ENCODE measurements around the gene CFAP46. TPM values are rescaled to one million over a fixed set of nuclear protein-coding genes. Genes with fewer than 3 reads are reported as not detected.

The CFAP46 gene
- total RNA-seq, 1 experiment from 2014 or later, result 1.6 TPM

DNA sequence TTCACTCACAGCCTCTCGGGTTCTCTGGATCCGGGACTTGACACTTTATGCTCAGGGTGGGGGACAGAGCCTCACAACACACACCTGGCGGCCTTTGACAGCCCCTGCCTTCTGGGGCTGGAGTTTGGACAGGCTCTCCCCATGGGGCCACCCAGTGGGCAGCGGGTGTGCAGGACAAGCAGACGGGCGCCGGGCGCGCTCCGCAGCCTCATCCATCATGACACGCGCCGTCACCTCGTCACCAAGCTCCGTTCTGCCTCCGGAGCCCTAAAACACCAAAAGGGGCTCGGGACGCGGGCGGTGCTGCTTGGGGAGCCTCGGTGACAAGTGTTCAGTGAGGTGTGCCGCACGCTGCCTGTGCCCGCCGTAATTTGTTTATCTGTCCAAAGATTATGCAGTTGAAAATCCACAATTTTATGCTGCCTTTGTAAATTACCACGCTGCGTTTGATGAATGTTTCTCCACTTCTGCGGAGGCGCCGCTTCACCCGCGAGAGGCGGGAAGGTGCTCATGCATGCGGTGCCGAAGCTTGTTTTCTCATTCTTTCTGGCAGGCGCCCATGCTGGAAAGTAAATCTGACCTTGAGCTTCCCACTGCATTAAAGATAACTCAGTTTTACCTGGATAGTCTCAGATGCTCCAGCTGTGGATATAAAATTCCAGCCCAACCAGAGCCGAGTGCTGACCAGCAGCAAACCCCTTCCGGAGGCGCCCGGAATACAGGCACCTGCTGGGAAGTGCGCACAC, 162.6 kb downstream of the CFAP46 start:
- TF ChIP-seq TCF7L2 (IDR thresholded peaks at IDR 0.05; ENCODE audit: low read depth, low read length) (no peak), POLR2AphosphoS5 (IDR thresholded peaks at IDR 0.05; ENCODE audit: low read depth, low read length) (no peak)
- TF ChIP-seq, protein P1, sequence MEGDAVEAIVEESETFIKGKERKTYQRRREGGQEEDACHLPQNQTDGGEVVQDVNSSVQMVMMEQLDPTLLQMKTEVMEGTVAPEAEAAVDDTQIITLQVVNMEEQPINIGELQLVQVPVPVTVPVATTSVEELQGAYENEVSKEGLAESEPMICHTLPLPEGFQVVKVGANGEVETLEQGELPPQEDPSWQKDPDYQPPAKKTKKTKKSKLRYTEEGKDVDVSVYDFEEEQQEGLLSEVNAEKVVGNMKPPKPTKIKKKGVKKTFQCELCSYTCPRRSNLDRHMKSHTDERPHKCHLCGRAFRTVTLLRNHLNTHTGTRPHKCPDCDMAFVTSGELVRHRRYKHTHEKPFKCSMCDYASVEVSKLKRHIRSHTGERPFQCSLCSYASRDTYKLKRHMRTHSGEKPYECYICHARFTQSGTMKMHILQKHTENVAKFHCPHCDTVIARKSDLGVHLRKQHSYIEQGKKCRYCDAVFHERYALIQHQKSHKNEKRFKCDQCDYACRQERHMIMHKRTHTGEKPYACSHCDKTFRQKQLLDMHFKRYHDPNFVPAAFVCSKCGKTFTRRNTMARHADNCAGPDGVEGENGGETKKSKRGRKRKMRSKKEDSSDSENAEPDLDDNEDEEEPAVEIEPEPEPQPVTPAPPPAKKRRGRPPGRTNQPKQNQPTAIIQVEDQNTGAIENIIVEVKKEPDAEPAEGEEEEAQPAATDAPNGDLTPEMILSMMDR (IDR thresholded peaks at IDR 0.05), result no peak
- H3K36me3 ChIP-seq (ENCODE audit: control insufficient read depth, insufficient read depth, low read length), result no peaks in the 10 kb centered on the region
- in situ Hi-C loops (cut with HindIII; ENCODE audit: low pct_unique_long_range_greater_than_20kb, low sequenced_read_pairs), result no loop called here
- no peaks in the 10 kb centered on the region for H3K9me3 ChIP-seq (ENCODE audit: control insufficient read depth, insufficient read depth, low read depth, low read length)
- DNase-seq (ENCODE audit: low read depth, low spot score), result no peak
- no peak overlapping the region for H3K27ac ChIP-seq (ENCODE audit: low read length)
- intact Hi-C loops (cut with micrococcal nuclease; ENCODE audit: unreplicated experiment), result no loop called here
- ChIA-PET CTCF (interaction anchor here (0.6 kb wide), 1 partner anchor 348 kb away, joined by 5 read pairs; no protein-coding TSS in a partner anchor), POLR2A (interaction anchor here (0.6 kb wide), 1 partner anchor 163 kb away, joined by 4 read pairs; the partner anchor contains the start of gene CFAP46)
- no peak for ATAC-seq
- BruUV-seq (replicated peaks), result no TSS peak
- no peaks in the 10 kb centered on the region; the same call in 1 of the 2 replicates for H3K4me1 ChIP-seq (ENCODE audit: control insufficient read depth, insufficient read depth, low read length)
- H3K4me3 ChIP-seq (ENCODE audit: low read depth in 2 of 2, low read length in 2 of 2), result no peak overlapping the region
- no peaks in the 10 kb centered on the region for H3K27me3 ChIP-seq (ENCODE audit: control insufficient read depth, insufficient read depth, low read length)

DNA sequence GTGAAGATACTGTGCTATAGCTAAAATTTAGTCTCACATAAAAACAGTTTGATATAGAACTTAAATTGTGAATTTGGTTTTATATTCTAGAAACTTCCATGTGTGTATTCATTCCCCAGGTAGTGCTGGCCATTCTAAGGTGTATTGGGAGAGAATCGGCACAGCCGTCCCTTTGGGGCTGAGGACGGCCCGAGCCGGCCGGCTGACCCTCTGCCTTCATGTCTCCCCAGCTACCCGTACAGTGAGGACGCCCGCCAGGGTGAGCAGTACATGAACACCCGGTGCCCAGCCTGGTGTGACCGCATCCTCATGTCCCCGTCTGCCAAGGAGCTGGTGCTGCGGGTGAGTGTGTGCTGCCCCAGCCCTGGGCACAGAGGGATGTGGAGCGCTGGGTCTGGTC, 164.9 kb downstream of the CFAP46 start:
- in situ Hi-C loops (cut with HindIII; ENCODE audit: low pct_unique_long_range_greater_than_20kb, low sequenced_read_pairs), result no loop called here
- ChIA-PET POLR2A (no interaction called here), CTCF (no interaction called here)
- H3K4me1 ChIP-seq (ENCODE audit: control insufficient read depth, insufficient read depth, low read length), result peaks cover 9% of the 10 kb centered on the region
- H3K9me3 ChIP-seq (ENCODE audit: control insufficient read depth, insufficient read depth, low read depth, low read length), result no peaks in the 10 kb centered on the region
- no peak for ATAC-seq
- BruUV-seq (replicated peaks), result no TSS peak
- no peaks in the 10 kb centered on the region for H3K27me3 ChIP-seq (ENCODE audit: control insufficient read depth, insufficient read depth, low read length)
- no peaks in the 10 kb centered on the region for H3K36me3 ChIP-seq (ENCODE audit: control insufficient read depth, insufficient read depth, low read length)
- intact Hi-C loops (cut with micrococcal nuclease; ENCODE audit: unreplicated experiment), result no loop called here
- DNase-seq (ENCODE audit: low read depth, low spot score), result no peak
- no peak overlapping the region for H3K4me3 ChIP-seq (ENCODE audit: low read depth in 2 of 2, low read length in 2 of 2)
- H3K27ac ChIP-seq (ENCODE audit: low read length), result no peak overlapping the region
- TF ChIP-seq, protein P2, sequence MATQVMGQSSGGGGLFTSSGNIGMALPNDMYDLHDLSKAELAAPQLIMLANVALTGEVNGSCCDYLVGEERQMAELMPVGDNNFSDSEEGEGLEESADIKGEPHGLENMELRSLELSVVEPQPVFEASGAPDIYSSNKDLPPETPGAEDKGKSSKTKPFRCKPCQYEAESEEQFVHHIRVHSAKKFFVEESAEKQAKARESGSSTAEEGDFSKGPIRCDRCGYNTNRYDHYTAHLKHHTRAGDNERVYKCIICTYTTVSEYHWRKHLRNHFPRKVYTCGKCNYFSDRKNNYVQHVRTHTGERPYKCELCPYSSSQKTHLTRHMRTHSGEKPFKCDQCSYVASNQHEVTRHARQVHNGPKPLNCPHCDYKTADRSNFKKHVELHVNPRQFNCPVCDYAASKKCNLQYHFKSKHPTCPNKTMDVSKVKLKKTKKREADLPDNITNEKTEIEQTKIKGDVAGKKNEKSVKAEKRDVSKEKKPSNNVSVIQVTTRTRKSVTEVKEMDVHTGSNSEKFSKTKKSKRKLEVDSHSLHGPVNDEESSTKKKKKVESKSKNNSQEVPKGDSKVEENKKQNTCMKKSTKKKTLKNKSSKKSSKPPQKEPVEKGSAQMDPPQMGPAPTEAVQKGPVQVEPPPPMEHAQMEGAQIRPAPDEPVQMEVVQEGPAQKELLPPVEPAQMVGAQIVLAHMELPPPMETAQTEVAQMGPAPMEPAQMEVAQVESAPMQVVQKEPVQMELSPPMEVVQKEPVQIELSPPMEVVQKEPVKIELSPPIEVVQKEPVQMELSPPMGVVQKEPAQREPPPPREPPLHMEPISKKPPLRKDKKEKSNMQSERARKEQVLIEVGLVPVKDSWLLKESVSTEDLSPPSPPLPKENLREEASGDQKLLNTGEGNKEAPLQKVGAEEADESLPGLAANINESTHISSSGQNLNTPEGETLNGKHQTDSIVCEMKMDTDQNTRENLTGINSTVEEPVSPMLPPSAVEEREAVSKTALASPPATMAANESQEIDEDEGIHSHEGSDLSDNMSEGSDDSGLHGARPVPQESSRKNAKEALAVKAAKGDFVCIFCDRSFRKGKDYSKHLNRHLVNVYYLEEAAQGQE (IDR thresholded peaks at IDR 0.05; ENCODE audit: insufficient read depth in 1 of 2, low read depth in 2 of 2, low read length in 1 of 2), result no peak
- TF ChIP-seq, protein P1 (IDR thresholded peaks at IDR 0.05), result no peak
- no peak for TF ChIP-seq POLR2AphosphoS5 (IDR thresholded peaks at IDR 0.05; ENCODE audit: low read depth, low read length)
- TF ChIP-seq TCF7L2 (IDR thresholded peaks at IDR 0.05; ENCODE audit: low read depth, low read length), result no peak
- TF ChIP-seq SIN3A (IDR thresholded peaks at IDR 0.05; ENCODE audit: borderline replicate concordance, insufficient read depth, low read depth, low read length), result no peak

Measured in Panc1 (cell line).